Stimulated activated CD8-positive, alpha-beta memory T cell treated with anti-CD3 and anti-CD28 coated beads, Interleukin-4, amount 100 ng/mL, for 48 hours (primary cell): ENCODE measurements around the gene SLC38A5.
A peak's percentile ranks its signal among the peaks of the same experiment; 100 is the strongest.

Experiments used
- DNase-seq: peaks from one replicate; pipeline ENCODE4 v3.0.0-alpha.2; 2020

The SLC38A5 gene

DNA sequence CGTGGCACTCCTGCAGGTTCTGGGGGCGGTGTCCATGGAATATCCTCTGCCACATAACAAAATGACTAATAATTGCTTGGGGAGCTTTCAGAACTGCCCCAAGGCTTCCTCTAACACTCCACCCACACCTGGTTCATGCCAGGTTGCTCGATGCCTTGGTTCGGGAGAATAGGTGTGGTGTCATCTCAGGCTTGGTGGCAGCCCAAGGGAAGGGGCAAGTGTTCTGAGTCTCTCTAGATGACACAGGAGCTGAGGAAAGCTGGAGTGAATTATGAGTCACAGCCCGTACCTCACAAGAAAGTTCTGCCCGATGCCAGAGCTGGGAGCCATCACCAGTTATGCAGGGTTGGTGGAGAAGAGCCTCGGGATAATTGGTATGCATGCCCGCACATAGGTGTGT, 20.6 kb upstream of the SLC38A5 start:
- no peak for DNase-seq

DNA sequence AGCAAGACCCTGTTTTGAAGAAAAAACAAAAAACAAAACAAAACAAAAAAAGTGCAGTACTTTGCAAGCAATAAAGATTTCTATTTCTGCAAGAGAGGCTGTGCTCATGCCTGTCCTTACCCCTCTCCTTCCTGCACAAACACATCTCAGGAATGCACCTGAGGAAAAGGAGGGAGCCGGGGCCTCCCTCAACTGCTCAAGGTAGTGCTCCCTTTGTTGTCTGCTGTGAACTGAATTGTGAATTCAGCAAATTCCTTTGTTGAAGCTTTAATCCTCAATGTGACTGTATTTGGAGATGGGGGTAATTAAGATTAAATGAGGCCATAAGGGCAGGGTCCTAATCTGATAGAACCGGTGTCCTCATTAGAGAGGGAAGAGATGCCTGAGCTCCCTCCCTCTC, 19.8 kb upstream of the SLC38A5 start:
- DNase-seq, result no peak

DNA sequence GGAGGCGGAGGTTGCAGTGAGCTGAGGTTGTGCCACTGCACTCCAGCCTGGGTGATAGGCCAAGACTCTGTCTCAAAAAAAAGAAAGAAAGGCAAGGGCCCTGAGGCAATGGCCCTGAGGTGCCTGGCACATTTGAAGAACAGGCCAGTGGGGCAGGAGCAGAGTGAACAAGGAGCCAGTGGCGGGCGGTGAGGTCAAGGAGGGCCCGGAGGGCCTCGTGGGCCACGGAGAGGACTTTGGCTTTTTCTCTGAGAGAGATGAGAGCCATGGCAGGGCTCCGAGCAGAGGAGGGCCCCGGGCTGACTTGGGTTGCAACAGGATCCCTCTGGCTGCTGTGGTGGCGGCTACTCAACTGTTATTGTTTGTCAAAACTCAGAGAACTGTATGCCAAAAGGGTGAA, 19.2 kb upstream of the SLC38A5 start:
- no peak for DNase-seq

- no peak for DNase-seq
Observed at GRCh38 chrX:48488034-48488433, 18.0 kb upstream of the SLC38A5 start.

DNA sequence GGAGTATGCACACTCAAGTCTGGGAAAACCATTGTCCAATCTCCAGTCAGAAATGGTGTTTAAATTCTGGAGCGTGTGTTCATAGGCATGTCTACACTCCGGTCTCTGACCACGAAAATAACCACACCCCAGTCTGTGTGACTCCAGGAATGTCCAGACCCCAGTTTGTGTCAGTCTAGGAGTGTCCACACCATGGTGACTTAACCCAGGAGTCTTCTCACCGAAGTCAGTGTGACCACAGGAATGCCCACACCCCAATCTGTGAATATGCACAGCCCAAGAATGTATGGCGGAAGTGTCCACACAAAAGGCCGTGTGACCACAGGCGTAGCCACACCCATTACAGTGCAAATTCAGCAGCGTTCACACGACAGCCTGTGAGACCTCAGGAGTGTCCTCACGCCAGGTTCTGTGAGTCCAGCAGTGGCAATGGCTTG, 17.3 kb upstream of the SLC38A5 start:
- DNase-seq, result no peak

DNA sequence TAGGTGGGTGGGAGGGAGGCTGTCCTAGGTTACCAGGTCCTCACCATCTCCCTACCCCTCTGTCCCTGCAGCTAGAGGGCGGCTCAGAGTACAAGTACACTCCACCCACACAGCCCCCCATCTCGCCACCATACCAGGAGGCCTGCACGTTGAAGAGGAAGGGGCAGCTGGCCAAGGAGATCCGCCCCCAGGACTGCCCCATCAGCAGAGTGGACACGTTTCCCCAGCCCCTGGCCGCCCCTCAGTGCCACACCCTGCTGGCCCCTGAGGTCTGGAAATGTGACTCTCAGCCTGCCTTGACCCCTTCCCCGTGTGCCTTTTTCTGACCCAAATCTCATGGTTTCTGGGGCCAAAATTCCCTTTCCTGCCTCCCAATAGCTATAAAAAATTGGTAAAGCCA, 12.5 kb upstream of the SLC38A5 start:
- DNase-seq, result no peak

DNA sequence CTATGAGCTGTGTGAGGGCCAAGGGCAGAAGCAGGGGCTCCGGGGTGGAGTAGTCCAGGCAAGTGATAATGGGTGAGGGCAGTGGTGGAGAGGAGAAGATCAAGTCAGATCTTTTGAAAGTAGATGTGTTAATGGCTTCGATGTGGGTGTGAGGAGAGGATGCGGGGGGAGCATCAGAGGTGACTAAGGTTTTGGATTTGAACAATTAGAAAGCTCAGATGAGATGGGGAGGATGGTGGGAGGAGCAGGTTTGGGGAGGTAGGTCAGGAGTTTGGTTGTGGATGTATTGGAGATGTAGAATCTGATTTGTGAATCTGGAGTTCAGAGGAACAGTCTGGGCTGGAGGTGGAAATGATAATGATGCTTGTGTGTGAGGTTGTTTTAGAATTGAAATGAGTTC, 10.5 kb upstream of the SLC38A5 start:
- DNase-seq, result no peak

DNA sequence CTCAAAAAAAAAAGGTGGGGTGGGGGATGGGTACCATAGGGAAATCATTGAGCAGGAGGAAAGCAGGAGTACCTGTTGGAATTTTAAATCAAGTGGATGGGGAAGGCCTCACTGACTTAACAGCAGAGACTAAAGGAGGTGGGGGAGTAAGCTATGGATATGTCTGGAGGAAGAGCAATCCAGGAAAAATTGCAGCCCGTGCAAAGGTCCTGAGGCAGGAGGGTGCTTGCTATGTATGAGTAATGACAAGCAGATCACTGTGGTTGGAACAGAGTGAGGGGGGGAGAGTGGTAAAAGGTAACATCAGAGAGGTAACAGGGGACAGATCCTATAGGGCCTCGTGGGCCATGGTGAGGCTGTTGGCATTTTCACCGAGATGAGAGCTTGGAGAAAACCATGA, 10.1 kb upstream of the SLC38A5 start:
- DNase-seq, result no peak

GRCh38 chrX:48478806-48479205, 8.7 kb upstream of the SLC38A5 start:
- no peak for DNase-seq

GRCh38 chrX:48477960-48478755, 8.1 kb upstream of the SLC38A5 start:
- no peak for DNase-seq

GRCh38 chrX:48476919-48477318, 6.9 kb upstream of the SLC38A5 start:
- DNase-seq, result no peak

GRCh38 chrX:48475774-48476577, 5.9 kb upstream of the SLC38A5 start, which contains the start of gene FTSJ1:
FTSJ1 (plus strand) TSS chrX:48476199; CDS start chrX:48478048, 1,849 bp downstream.
- DNase-seq, result peak; percentile 82

DNA sequence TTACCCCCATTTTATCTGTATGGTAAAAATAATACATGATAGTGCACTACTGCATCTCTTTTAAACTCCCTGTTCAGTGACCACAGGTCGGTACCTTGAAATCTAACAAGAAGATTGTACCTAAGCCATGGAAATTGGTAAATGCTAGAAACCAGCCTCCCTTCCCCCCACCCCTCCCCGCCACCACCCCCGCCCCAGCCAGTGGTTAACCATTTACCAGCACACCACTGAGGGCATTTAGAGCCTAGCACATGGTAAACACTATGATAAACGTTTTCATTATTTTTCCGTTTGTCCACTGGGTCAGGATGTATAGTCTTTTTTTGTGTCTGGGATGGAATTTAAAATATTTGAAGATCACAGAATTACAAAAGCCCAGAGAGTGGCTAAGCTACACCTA, 5.2 kb upstream of the SLC38A5 start:
- DNase-seq, result no peak

DNA sequence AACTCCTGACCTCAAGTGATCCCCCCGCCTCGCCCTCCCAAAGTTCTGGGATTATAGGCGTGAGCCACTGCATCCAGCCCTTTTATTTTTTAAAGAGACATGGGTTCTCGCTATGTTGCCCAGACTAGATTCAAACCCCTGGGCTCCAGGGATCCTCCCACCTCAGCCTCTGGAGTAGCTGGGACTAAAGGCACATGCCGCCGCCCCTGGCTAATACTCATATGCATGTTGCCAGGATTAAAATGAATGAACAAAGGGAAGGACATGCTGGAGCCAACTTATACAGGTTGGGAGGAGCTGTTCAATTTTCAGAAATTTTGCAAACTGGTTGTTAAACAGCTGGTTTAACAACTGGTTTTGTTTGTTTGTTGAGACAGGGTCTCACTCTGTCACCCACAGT, 4.5 kb upstream of the SLC38A5 start:
- DNase-seq, result no peak

DNA sequence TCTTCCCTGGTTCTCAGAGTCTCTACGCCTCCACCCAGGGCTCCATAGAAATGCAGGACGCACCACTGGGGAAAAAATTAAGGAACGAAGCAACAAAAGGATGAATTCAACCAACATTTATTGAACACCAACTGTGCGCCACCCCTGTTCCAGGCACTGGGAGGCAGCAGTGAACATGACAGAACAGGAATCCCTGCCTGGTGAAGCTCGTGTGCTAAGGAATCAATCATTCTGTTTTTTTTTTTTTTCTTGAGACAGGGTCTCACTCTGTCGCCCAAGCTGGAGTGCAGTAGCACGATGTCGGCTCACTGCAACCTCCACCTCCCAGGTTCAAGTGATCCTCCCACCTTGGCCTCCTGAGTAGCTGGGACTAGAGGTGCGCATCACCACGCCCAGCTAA, 4.1 kb upstream of the SLC38A5 start:
- no peak for DNase-seq

DNA sequence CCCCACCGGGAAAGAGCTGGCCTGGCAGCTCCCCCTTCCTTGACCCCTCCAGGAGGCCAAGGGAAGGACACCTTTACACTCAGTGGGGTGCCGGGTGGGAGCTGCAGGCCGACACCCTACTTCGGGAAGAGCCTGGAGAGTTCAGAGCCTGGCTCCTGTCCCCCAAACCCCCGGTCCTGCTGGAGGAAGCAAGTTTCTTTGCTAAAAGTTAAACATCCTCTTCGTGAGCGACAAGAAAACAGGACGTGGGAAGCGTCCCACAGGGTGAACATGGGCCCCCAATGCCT, 3.6 kb upstream of the SLC38A5 start:
- no peak for DNase-seq

DNA sequence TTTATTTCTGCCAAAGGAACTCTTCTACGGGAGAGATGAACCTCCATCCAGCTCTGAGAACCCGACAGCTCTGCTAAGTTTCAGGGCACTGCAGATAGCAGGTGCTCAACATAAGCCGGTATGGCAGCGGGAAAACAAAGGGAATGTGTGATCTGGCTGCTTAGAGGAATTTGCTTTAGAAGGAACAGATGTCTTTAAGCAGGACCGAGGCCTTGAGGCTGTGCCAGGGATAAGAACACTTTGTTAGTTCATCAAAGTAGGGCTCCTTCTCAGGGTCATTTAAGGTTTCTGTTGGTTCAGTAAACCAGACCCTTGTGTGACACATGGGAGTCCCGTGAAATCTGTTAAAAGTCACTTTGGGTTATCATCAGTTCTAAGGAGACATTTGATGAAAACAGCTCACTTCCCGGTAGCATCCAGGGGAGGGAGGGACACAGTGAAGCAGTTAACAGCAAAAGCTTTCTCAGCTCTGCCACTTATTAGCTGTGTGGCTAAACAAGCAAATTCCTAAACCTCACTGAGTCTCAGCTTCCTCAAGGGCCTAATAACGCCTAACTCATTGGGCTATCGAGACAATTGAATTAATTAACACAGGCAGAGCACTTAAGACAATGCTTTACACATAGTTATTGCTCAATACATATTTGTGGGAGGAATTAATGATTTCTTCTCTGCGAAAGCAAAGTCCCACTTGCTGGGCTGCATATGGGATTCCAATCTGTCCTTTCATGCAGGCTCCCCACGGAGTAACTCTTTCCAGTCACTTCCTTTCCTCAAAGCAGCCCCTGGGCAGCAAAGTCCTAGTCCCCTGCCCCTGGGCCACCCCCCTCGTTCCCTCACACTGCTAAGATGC, 3.0 kb upstream of the SLC38A5 start:
- no peak for DNase-seq

DNA sequence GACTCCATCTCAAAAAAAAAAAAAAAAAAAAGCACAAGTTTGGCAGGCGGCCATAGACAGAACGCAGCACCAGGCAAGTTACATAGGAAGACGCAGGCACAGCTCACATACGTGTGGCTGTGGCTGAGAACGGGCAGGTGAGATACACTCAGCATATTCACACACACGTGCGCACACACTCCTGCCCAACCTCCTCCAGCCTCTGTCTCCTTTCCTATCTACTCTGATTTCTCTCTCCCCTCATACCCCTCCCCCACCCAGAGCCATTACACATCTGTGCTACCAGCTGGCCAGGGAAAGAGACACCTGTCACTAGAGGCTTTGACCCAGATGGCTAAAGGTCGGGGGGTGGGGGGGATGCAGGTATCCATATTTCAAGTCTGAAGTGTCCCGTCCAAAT, 2.2 kb upstream of the SLC38A5 start:
- no peak for DNase-seq

GRCh38 chrX:48471504-48471903, 1.4 kb upstream of the SLC38A5 start:
- DNase-seq, result no peak

DNA sequence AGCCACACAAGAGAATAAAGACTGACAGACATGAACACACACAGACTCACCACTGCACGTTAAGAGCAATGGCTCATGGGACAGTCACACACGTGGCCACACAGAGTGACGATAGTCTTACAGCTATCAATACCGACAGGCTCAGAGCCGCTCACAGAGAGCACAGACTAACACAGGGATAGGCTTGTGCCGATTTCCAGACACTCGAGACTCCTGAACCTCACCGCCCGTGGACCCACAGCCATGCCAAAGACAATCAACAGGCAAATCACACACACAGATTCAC, 716 bp upstream of the SLC38A5 start:
- DNase-seq, result no peak

DNA sequence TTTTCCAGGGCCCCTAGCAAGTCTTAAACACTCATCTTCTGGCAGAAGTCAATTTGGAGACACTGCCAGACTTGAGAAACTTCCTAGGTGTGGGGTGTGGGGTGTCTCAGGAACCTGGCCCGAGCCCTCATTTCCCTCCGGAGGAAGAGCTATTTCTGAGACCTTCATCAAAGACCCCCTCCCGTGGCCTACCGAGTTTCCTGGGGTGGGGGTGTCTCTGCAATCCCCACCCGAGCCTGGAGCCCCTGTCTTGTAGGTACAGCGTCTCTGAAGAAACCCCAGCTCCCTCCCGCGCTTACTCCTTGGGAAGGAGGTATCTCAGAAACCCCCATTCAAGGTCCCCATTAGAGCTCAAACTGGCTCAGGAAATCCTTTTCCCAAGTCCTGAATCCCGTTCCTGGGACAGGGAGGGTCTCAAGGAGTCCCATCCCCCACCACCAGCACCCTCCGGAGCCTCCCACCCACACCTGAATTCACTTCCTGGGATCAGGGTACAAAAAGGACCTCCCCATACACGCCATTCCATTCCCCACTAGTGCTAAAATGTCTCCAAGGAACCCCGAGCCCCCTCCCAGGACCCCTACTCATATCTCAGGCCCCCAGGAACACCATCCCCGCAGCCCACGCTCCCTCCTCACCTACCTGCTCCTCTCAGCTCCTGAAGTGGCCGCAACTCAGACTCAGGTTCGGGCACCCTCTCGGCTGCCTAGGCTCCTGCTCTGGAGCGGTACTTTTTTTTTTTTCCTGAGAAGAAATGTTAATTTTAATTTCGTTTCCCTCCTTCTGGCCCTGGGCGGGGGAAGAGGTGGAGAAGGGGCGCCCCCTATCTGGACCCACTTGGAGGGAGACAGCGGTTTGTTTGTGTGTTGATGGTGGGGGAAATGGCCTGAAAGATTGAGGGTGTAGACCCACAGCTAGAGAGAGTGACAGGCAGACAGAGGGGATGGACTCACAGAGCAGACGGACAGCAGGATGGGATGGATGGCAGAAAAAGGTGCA, 1.1 kb downstream of the SLC38A5 start:
- peak; percentile 65 for DNase-seq

GRCh38 chrX:48468247-48468671, 1.8 kb downstream of the SLC38A5 start:
- DNase-seq, result peak; percentile 64
